BJ (cell line): ENCODE results near the gene OSBPL1A. TPM values are rescaled to one million over a fixed set of nuclear protein-coding genes. Genes with fewer than 3 reads are reported as not detected.
A peak's percentile ranks its signal among the peaks of the same experiment; 100 is the strongest.

Experiments
- CTCF ChIA-PET: fragments of 350-600 bp; formaldehyde crosslinking; extraction: SDS; loops from one replicate; lab custom pipeline; 2021; ENCODE audit warnings: antibody characterized with exemption, inconsistent platforms; lab: Yijun Ruan, JAX
- POLR2A ChIA-PET: fragments of 300-600 bp; sonication (Branson Sonifier 250); formaldehyde crosslinking; extraction: SDS; loops from one replicate; lab custom pipeline; 2021; ENCODE audit warnings: antibody characterized with exemption; lab: Charles Lee
- DNase-seq: peaks from one replicate; pipeline ENCODE4 v3.0.0-alpha.2; 2011; ENCODE audit warnings: low read depth
- H3K27me3 ChIP-seq: 2 replicates; pipeline ENCODE4 v1.6.0; 2011; ENCODE audit warnings: low read length; ENCODE audit not compliant: control insufficient read depth, insufficient read depth
- H3K36me3 ChIP-seq: 2 replicates; pipeline ENCODE4 v1.5.1; 2011; ENCODE audit warnings: low read length; ENCODE audit not compliant: control insufficient read depth, insufficient read depth
- H3K4me3 ChIP-seq: 2 replicates; pipeline ENCODE4 v1.5.1; 2011; ENCODE audit warnings: low read depth, mild to moderate bottlenecking, control low read depth, low read length
- polyA plus RNA-seq: library from polyadenylated mRNA; depleted of rRNA; stranded (reverse); fragments of >200 nt; gene quantifications from 2 replicates; pipeline ENCODE4 v1.2.3, GENCODE V29; 2011
- TF ChIP-seq, protein P1 (sequence below): IDR thresholded peaks from 2 replicates; pipeline ENCODE4 v1.5.1; 2011; ENCODE audit warnings: low read depth, mild to moderate bottlenecking, control low read depth, inconsistent platforms, low read length, moderate library complexity; ENCODE audit not compliant: insufficient read depth

The OSBPL1A gene
- polyA plus RNA-seq, 1 experiment, result 20.1 TPM

GRCh38 chr18:24426073-24426397 is 28.4 kb upstream of the OSBPL1A start:
- POLR2A ChIA-PET, result no interaction called here
- DNase-seq, result no peak
- no peaks in the 10 kb centered on the region; the same call in 1 of the 2 replicates for H3K36me3 ChIP-seq
- H3K4me3 ChIP-seq, result peak overlapping the region; percentile 82
- TF ChIP-seq, protein P1, sequence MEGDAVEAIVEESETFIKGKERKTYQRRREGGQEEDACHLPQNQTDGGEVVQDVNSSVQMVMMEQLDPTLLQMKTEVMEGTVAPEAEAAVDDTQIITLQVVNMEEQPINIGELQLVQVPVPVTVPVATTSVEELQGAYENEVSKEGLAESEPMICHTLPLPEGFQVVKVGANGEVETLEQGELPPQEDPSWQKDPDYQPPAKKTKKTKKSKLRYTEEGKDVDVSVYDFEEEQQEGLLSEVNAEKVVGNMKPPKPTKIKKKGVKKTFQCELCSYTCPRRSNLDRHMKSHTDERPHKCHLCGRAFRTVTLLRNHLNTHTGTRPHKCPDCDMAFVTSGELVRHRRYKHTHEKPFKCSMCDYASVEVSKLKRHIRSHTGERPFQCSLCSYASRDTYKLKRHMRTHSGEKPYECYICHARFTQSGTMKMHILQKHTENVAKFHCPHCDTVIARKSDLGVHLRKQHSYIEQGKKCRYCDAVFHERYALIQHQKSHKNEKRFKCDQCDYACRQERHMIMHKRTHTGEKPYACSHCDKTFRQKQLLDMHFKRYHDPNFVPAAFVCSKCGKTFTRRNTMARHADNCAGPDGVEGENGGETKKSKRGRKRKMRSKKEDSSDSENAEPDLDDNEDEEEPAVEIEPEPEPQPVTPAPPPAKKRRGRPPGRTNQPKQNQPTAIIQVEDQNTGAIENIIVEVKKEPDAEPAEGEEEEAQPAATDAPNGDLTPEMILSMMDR, result no peak
- CTCF ChIA-PET, result no interaction called here
- no peaks in the 10 kb centered on the region; the same call in none of the 2 replicates for H3K27me3 ChIP-seq

DNA sequence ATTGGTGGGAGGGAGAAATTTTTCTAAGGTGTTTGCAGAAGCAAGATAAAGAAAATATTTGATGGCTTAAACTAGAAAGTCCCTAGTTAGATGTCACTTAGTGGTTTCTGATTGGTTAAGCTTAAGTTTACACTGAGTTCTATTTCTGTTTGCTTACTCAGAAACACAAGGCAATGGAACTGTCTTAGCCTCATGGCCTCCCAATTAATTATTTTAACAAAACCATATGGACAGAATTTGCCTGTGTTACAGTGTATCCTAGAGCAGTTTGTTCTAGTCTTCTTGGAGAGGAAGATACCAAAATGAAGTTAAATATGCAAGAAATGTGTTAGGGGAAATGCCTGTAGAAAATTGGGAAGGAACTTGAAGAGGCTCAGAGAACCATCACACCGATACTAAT is 24.2 kb upstream of the OSBPL1A start:
- ChIA-PET POLR2A (no interaction called here), CTCF (interaction anchor here (1.5 kb wide), 1 partner anchor 9 kb away, joined by 6 read pairs; no protein-coding TSS in a partner anchor)
- no peak overlapping the region for H3K4me3 ChIP-seq
- peaks cover 6% of the 10 kb centered on the region for H3K27me3 ChIP-seq
- no peaks in the 10 kb centered on the region for H3K36me3 ChIP-seq
- DNase-seq, result no peak
- TF ChIP-seq, protein P1, result no peak

DNA sequence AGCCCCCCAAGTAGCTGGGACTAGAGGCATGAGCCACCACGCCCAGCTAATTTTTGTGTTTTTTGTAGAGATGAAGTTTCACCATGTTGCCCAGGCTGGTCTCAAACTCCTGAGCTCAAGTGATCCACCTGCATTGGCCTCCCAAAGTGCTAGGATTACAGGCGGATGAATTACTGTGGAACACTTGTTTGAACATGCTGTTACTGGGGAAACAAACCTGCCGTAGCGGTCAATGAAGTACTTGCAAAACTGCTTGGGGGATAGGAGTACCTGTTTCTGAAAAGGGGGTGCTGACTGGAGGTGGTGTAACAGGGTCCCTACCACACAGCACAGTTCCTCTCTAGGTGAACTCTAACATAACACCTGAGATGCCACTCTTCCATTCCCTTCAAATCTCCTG is 22.9 kb upstream of the OSBPL1A start:
- TF ChIP-seq, protein P1, result no peak
- CTCF ChIA-PET, result no interaction called here

GRCh38 chr18:24417480-24417879 is 19.9 kb upstream of the OSBPL1A start:
- no peak for DNase-seq
- Histone ChIP-seq H3K4me3 (no peak overlapping the region), H3K27me3 (peaks cover 12% of the 10 kb centered on the region), H3K36me3 (no peaks in the 10 kb centered on the region)
- ChIA-PET CTCF (interaction anchor here (6.6 kb wide), 1 partner anchor 57 kb away, joined by 81 read pairs; no protein-coding TSS in a partner anchor), POLR2A (no interaction called here)
- TF ChIP-seq, protein P1, result no peak

More for the DNA sequence above, 22.9 kb upstream of the OSBPL1A start:
- Histone ChIP-seq H3K27me3 (peaks cover 10% of the 10 kb centered on the region), H3K4me3 (no peak overlapping the region), H3K36me3 (no peaks in the 10 kb centered on the region)
- POLR2A ChIA-PET, result no interaction called here
- DNase-seq, result no peak

- no peaks in the 10 kb centered on the region for H3K36me3 ChIP-seq
- CTCF ChIA-PET, result interaction anchor here (1.0 to 6.6 kb wide), 6 partner anchors 9 to 237 kb away, joined by 4 to 81 read pairs (median 12); partner anchors contain the start of gene OSBPL1A
- peaks cover 12% of the 10 kb centered on the region for H3K27me3 ChIP-seq
- TF ChIP-seq, protein P1, result no peak
- POLR2A ChIA-PET, result interaction anchor here (0.7 kb wide), 1 partner anchor 68 kb away, joined by 3 read pairs; no protein-coding TSS in a partner anchor
- no peak for DNase-seq
- H3K4me3 ChIP-seq, result no peak overlapping the region
Observed at GRCh38 chr18:24414349-24415003, 16.9 kb upstream of the OSBPL1A start.
